GM10248 (cell line): ENCODE results near the gene STK25.

Experiments used
- CTCF ChIA-PET: fragments of 300-600 bp; sonication (Branson Sonifier 250); formaldehyde crosslinking; extraction: SDS; loops from one replicate; lab custom pipeline; 2021; ENCODE audit warnings: antibody characterized with exemption; lab: Yijun Ruan, JAX
- POLR2A ChIA-PET: fragments of 350-650 bp; sonication (Branson Sonifier 250); formaldehyde crosslinking; extraction: SDS; loops from one replicate; lab custom pipeline; 2020; ENCODE audit warnings: antibody characterized with exemption; lab: Yijun Ruan, JAX
- DNase-seq: peaks from one replicate; pipeline ENCODE4 v3.0.0; 2012; ENCODE audit errors: extremely low spot score
- TF ChIP-seq, protein P1 (sequence below): IDR thresholded peaks from 2 replicates; pipeline ENCODE4 v1.5.1; 2012; ENCODE audit warnings: mild to moderate bottlenecking, low read depth; ENCODE audit errors: extremely low read depth, missing control alignments, control extremely low read depth

STK25 gene

DNA sequence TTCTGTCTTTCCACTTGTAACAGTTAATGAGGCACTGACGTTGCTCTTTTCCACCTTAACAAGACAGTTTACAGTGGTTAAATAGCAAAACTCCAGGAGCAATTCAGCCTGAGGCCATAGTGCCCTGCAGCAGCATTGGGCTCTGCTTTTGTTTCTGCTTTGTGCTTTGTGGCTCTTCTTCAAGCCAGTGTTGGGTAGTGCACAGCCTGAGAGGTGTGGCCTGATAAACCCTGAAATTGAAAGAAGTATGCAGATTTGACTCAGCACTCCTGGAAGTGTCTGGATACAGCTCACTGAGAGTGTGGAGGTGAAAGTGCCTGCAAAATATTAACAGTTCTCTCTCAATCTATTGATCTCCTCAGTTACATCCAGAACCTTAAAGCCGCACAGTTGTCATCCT, 63.0 kb downstream of the STK25 start:
- DNase-seq = peak; percentile 18
- ChIA-PET POLR2A (no interaction called here), CTCF (no interaction called here)
- TF ChIP-seq, protein P1, sequence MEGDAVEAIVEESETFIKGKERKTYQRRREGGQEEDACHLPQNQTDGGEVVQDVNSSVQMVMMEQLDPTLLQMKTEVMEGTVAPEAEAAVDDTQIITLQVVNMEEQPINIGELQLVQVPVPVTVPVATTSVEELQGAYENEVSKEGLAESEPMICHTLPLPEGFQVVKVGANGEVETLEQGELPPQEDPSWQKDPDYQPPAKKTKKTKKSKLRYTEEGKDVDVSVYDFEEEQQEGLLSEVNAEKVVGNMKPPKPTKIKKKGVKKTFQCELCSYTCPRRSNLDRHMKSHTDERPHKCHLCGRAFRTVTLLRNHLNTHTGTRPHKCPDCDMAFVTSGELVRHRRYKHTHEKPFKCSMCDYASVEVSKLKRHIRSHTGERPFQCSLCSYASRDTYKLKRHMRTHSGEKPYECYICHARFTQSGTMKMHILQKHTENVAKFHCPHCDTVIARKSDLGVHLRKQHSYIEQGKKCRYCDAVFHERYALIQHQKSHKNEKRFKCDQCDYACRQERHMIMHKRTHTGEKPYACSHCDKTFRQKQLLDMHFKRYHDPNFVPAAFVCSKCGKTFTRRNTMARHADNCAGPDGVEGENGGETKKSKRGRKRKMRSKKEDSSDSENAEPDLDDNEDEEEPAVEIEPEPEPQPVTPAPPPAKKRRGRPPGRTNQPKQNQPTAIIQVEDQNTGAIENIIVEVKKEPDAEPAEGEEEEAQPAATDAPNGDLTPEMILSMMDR = no peak

DNA sequence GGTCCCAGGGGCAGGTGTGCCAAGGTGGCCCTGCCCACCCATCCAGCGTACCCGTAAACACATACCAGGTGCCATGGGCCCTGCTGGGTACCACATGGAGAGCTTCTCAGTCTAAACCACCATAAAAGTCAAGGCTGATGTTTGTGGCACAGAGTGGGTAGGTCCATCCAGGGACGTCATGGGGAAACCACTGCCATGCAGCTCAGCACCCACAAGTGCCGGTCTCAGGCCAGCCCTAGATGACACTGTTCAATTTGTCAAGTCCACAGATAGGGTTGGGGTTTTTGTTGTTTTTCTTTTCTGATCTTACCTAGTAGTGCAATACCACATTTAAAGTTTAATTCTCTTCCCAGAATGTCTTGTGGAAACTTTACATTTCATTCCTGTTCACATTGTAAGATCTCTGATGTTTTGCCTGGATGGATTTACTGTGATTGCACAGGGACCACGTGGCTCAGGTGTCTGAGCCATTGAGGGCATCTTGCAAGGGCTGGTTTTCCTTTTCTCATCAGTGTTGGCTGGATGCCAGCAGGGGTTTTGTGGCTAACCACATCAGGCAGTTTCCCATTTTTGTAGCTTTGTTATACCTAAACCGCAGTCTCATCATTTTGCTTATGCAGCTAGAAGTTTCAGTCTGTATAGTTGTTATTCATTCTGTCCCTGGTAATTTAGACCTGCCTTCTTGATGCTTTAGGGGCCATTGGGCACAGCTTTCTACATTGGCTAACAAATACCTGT, 64.7 kb downstream of the STK25 start:
- DNase-seq = peak; percentile 42
- CTCF ChIA-PET = interaction anchor here (0.9 kb wide), 1 partner anchor 52 kb away, joined by 3 read pairs; no protein-coding TSS in a partner anchor
- TF ChIP-seq, protein P1 = no peak
- POLR2A ChIA-PET = no interaction called here
